Right lobe of liver (tissue), 4 donors: ENCODE data around the gene ITPR1.

Experiments
- CTCF ChIP-seq, 4 donors: fragments of 200-600 bp in 3 of 4; fragments of 450-650 bp in 1 of 4; IDR thresholded peaks; one replicate each; pipeline versions ENCODE4 v1.5.1 to v1.8.0; 2016 to 2022; ENCODE audit warnings: antibody characterized with exemption in 4 of 4, mild to moderate bottlenecking in 2 of 4
- POLR2A ChIP-seq: fragments of 450-650 bp; IDR thresholded peaks from one replicate; pipeline ENCODE4 v1.6.1; 2017; ENCODE audit warnings: antibody characterized with exemption, mild to moderate bottlenecking
- donor health status: DM: no; HTN: no; CAD: no.
- donor health status: DM: no; HTN: no; CAD: no.
- donor health status: DM: no; HTN: yes; CAD: no.

DNA sequence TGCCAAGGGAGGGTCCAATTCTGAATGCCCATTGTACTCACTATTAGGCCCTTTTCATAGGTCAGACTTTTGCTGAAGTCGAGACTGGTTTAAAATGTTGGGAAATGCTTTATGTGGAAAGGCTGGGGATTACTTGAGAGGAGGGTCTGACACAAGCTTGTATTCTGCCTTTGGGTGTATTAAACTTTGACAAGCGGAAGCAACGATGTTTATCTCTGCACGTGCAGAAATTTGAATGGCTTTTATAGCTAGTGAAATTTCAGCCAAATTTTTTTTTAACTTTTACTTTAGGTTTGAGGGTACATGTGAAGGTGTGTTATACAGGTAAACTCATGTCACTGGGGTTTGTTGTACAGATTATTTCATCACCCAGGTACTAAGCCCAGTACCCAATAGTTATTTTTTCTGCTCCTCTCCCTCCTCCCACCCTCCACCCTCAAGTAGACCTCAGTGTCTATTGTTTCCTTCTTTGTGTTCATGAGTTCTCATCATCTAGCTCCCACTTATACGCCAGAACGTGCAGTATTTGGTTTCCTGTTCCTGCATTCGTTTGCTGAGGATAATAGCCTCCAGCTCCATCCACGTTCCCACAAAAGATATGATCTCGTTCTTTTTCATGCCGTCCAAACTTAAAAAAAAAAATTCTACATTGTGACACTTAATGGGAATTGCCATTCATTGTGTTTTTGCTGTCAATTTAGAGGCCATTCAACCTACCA is 263.1 kb downstream of the ITPR1 start:
- TF ChIP-seq POLR2A (no peak), CTCF (IDR thresholded peaks at IDR 0.05) (no peak)
